H9 (cell line): ENCODE data around the gene CFHR2. TPM values are rescaled to one million over a fixed set of nuclear protein-coding genes. Genes with fewer than 3 reads are reported as not detected.
"Not testable (repeated sequence)": the region's sequence is repeated elsewhere in the genome, so short reads cannot be mapped to it uniquely, and the experiment has no call there.

Experiments
- DNase-seq: peaks from one replicate; pipeline ENCODE4 v3.0.0-alpha.2; 2017
- H2AFZ ChIP-seq: one replicate; pipeline ENCODE4 v1.6.1; 2013; ENCODE audit warnings: mild to moderate bottlenecking, low read length, control low read depth, moderate library complexity
- H2AK5ac ChIP-seq: 2 replicates; pipeline ENCODE4 v1.6.1; 2013; ENCODE audit warnings: low read length, control low read depth, mixed read lengths; ENCODE audit not compliant: insufficient read length
- H2BK120ac ChIP-seq: one replicate; pipeline ENCODE4 v1.6.1; 2013; ENCODE audit warnings: low read depth, mild to moderate bottlenecking, low read length, control low read depth, inconsistent platforms; ENCODE audit not compliant: poor library complexity, severe bottlenecking
- H2BK12ac ChIP-seq: 2 replicates; pipeline ENCODE4 v1.6.1; 2013; ENCODE audit warnings: low read length, control low read depth, mixed read lengths, low read depth; ENCODE audit not compliant: insufficient read length
- H2BK15ac ChIP-seq: 2 replicates; pipeline ENCODE4 v1.6.1; 2013; ENCODE audit warnings: low read depth, low read length, control low read depth
- H2BK20ac ChIP-seq: one replicate; pipeline ENCODE4 v1.6.1; 2013; ENCODE audit warnings: low read depth, mild to moderate bottlenecking, low read length, control low read depth, inconsistent platforms; ENCODE audit not compliant: poor library complexity, severe bottlenecking
- H2BK5ac ChIP-seq: 2 replicates; pipeline ENCODE4 v1.6.1; 2013; ENCODE audit warnings: low read length, control low read depth, mixed read lengths; ENCODE audit not compliant: insufficient read length
- H3K14ac ChIP-seq: 2 replicates; pipeline ENCODE4 v1.6.1; 2013; ENCODE audit warnings: low read length, control low read depth; ENCODE audit not compliant: insufficient read depth
- H3K18ac ChIP-seq: 2 replicates; pipeline ENCODE4 v1.6.1; 2013; ENCODE audit warnings: low read depth, mild to moderate bottlenecking, mixed read lengths, low read length, control low read depth; ENCODE audit not compliant: insufficient read length
- H3K23ac ChIP-seq: 2 replicates; pipeline ENCODE4 v1.6.1; 2013; ENCODE audit warnings: low read length, control low read depth, mixed read lengths, low read depth; ENCODE audit not compliant: insufficient read length
- H3K23me2 ChIP-seq: 2 replicates; pipeline ENCODE4 v1.6.1; 2013; ENCODE audit warnings: low read depth, mild to moderate bottlenecking, mixed read lengths, low read length, control low read depth; ENCODE audit not compliant: insufficient read length, poor library complexity, severe bottlenecking
- H3K27ac ChIP-seq: 2 replicates; pipeline ENCODE4 v1.5.1; 2013; ENCODE audit warnings: low read length, control low read depth, mixed read lengths, low read depth; ENCODE audit not compliant: insufficient read length
- H3K27me3 ChIP-seq: 2 replicates; pipeline ENCODE4 v1.6.1; 2013; ENCODE audit warnings: low read length, control low read depth, inconsistent platforms; ENCODE audit not compliant: insufficient read depth
- H3K4ac ChIP-seq: 2 replicates; pipeline ENCODE4 v1.6.1; 2013; ENCODE audit warnings: low read depth, mild to moderate bottlenecking, control low read depth, inconsistent platforms, low read length, moderate library complexity
- H3K4me1 ChIP-seq: 2 replicates; pipeline ENCODE4 v1.6.1; 2013; ENCODE audit warnings: low read length, control low read depth, inconsistent platforms; ENCODE audit not compliant: insufficient read depth
- H3K4me2 ChIP-seq: 2 replicates; pipeline ENCODE4 v1.6.1; 2013; ENCODE audit warnings: low read length, control low read depth, mixed read lengths; ENCODE audit not compliant: insufficient read length, insufficient read depth
- H3K56ac ChIP-seq: 2 replicates; pipeline ENCODE4 v1.6.1; 2013; ENCODE audit warnings: low read depth, mild to moderate bottlenecking, mixed read lengths, low read length, control low read depth; ENCODE audit not compliant: insufficient read length
- H3K79me1 ChIP-seq: 2 replicates; pipeline ENCODE4 v1.6.1; 2013; ENCODE audit warnings: low read depth, mild to moderate bottlenecking, moderate library complexity, low read length, control low read depth, inconsistent platforms; ENCODE audit not compliant: insufficient read depth, poor library complexity, severe bottlenecking
- H3K79me2 ChIP-seq: 2 replicates; pipeline ENCODE4 v1.6.1; 2013; ENCODE audit warnings: low read length, control low read depth, inconsistent platforms; ENCODE audit not compliant: insufficient read depth
- H3K9ac ChIP-seq: 2 replicates; pipeline ENCODE4 v1.6.1; 2013; ENCODE audit warnings: low read length, control low read depth, mixed read lengths; ENCODE audit not compliant: insufficient read length; ENCODE audit errors: extremely low read depth
- H3K9me3 ChIP-seq: one replicate; pipeline ENCODE4 v1.6.1; 2013; ENCODE audit warnings: low read depth, low read length, inconsistent platforms; ENCODE audit not compliant: control insufficient read depth
- H3T11ph ChIP-seq: one replicate; pipeline ENCODE4 v1.6.1; 2013; ENCODE audit warnings: mild to moderate bottlenecking, low read length, control low read depth, inconsistent platforms
- H4K20me1 ChIP-seq: one replicate; pipeline ENCODE4 v1.6.1; 2013; ENCODE audit not compliant: control insufficient read depth, insufficient read length, insufficient read depth
- H4K5ac ChIP-seq: 2 replicates; pipeline ENCODE4 v1.6.1; 2013; ENCODE audit warnings: low read depth, mild to moderate bottlenecking, mixed read lengths, low read length, control low read depth; ENCODE audit not compliant: insufficient read length
- H4K8ac ChIP-seq: replicated peaks from 2 replicates; pipeline ENCODE4 v1.6.1; 2013; ENCODE audit warnings: low read length, control low read depth, mixed read lengths, low read depth; ENCODE audit not compliant: insufficient read length
- H4K91ac ChIP-seq: 2 replicates; pipeline ENCODE4 v1.6.1; 2013; ENCODE audit warnings: low read depth, mild to moderate bottlenecking, moderate library complexity, mixed read lengths, low read length, control low read depth; ENCODE audit not compliant: insufficient read length
- H3K27ac Mint-ChIP-seq, 3 experiments: 2 replicates in 2 of 3; 3 replicates in 1 of 3; pipeline ENCODE4 v1.8.0; 2020 to 2021; ENCODE audit warnings: mixed read lengths in 3 of 3, mild to moderate bottlenecking in 1 of 3, moderate library complexity in 1 of 3
- H3K27me3 Mint-ChIP-seq: 2 replicates; pipeline ENCODE4 v1.8.0; 2021; ENCODE audit warnings: low read depth, mild to moderate bottlenecking, moderate library complexity, mixed read lengths
- H3K36me3 Mint-ChIP-seq, 3 experiments: 2 replicates in 2 of 3; 3 replicates in 1 of 3; pipeline ENCODE4 v1.8.0; 2020 to 2021; ENCODE audit warnings: low read depth in 3 of 3, mixed read lengths in 3 of 3; ENCODE audit not compliant: insufficient read depth in 1 of 3
- H3K4me1 Mint-ChIP-seq, 2 experiments: 2 replicates each; pipeline ENCODE4 v1.8.0; 2020; ENCODE audit warnings: mixed read lengths in 2 of 2
- H3K4me3 Mint-ChIP-seq, 2 experiments: 2 replicates in 1 of 2; 3 replicates in 1 of 2; pipeline ENCODE4 v1.8.0; 2020 to 2021; ENCODE audit warnings: mild to moderate bottlenecking in 2 of 2, mixed read lengths in 2 of 2, moderate library complexity in 1 of 2
- H3K9me3 Mint-ChIP-seq, 2 experiments: 2 replicates in 1 of 2; 3 replicates in 1 of 2; pipeline ENCODE4 v1.8.0; 2020; ENCODE audit warnings: mild to moderate bottlenecking in 2 of 2, mixed read lengths in 2 of 2, moderate library complexity in 1 of 2
- WGBS: extraction: QIAGEN DNeasy Blood & Tissue Kit; methylation state at CpG from one replicate; pipeline ENCODE4 v1.1.7; 2013; ENCODE audit warnings: missing lambda C conversion rate, low lambda C conversion rate, mixed read lengths; ENCODE audit not compliant: insufficient read length; ENCODE audit errors: extremely low coverage; 5-methylcytosine and 5-hydroxymethylcytosine counted together
- total RNA-seq: library from RNA; stranded (reverse); gene quantifications from 2 replicates; pipeline ENCODE4 v1.2.1, GENCODE V29; 2021

The CFHR2 gene
- total RNA-seq, 1 experiment from 2014 or later, result not detected

GRCh38 chr1:196991919-196992651, 48.5 kb downstream of the CFHR2 start:
- H3K27ac ChIP-seq, H3K56ac ChIP-seq, H3K9me3 ChIP-seq, H3K79me1 ChIP-seq, H4K20me1 ChIP-seq, H3K36me3 Mint-ChIP-seq, H3K14ac ChIP-seq, H2BK5ac ChIP-seq, H2BK15ac ChIP-seq, H3T11ph ChIP-seq, H3K4me1 ChIP-seq, H2AK5ac ChIP-seq, H2BK12ac ChIP-seq, H3K79me2 ChIP-seq, H4K91ac ChIP-seq, H3K4ac ChIP-seq, H3K9me3 Mint-ChIP-seq, H4K8ac ChIP-seq, H2BK120ac ChIP-seq, H4K5ac ChIP-seq, H3K27me3 Mint-ChIP-seq, H3K23ac ChIP-seq, H2BK20ac ChIP-seq, H3K23me2 ChIP-seq, H3K9ac ChIP-seq, H3K27me3 ChIP-seq: not testable (repeated sequence)
- no CpG with 5 or more reads among the region's 11 CpGs for WGBS
- peak overlapping the region; percentile 1 for H2AFZ ChIP-seq
- H3K18ac ChIP-seq, result peak overlapping the region; percentile 42
- H3K4me3 Mint-ChIP-seq, result peak overlapping the region; percentile 38 to 40; a peak in 3 of 5 replicates
- H3K27ac Mint-ChIP-seq, result peak overlapping the region; percentile 83 to 95 (median 91); a peak in 5 of 7 replicates
- peaks cover 12 to 16% of the 10 kb centered on the region in 2 experiments for H3K4me1 Mint-ChIP-seq
- H3K4me2 ChIP-seq, result peak overlapping the region; percentile 35
- DNase-seq, result peak; percentile 95
